NCI-H2029 (cell line): Measurements from ENCODE around the gene TFCP2.

Source experiments
- DNase-seq: peaks from one replicate; lab custom pipeline; 2025; lab: John Stamatoyannopoulos, UW

The TFCP2 gene

GRCh38 chr12:51196547-51196946 is 23.6 kb upstream of the TFCP2 start:
- DNase-seq = no peak

DNA sequence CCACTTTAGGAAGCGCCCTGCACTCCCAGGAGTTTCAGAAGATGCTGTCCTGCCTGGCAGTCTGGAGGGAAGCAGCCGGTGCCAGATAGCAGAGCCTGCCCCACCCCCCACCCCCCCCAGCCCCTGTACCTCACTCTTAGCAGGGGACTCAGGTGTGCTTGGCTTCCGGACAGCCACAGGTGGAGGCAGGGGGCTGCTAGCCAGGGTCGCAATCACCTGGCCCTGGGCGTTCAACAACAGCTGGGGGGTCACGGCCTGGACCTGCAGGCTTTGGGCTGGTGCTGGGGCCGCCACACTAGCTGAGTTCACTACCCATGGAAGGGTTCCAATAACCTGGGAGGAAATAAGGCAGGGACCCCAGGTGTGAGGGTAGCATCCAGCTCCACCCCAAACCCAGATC is 22.9 kb upstream of the TFCP2 start:
- no peak for DNase-seq

GRCh38 chr12:51192284-51192671 is 19.3 kb upstream of the TFCP2 start:
- DNase-seq = no peak

GRCh38 chr12:51191516-51192283 is 18.8 kb upstream of the TFCP2 start:
- DNase-seq = no peak

DNA sequence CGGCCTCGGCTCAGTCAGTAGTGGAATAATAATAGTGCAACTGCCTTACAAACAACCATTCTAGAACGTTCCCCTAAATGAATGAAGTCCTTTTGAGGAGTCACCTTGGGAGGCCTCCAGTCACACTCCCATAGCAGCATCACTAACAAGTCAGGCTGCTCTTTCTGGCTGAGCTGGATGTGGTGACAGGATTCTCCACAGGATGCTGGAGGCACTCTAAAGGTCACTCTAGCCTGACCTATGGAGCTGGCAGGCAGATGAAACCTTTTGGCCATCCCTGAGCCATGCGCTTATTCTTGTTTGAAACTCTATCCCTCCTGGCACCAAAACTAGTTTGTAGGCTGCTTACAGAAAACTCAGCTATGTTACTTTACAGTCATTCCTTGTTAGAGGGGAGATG is 17.9 kb upstream of the TFCP2 start:
- DNase-seq = no peak

DNA sequence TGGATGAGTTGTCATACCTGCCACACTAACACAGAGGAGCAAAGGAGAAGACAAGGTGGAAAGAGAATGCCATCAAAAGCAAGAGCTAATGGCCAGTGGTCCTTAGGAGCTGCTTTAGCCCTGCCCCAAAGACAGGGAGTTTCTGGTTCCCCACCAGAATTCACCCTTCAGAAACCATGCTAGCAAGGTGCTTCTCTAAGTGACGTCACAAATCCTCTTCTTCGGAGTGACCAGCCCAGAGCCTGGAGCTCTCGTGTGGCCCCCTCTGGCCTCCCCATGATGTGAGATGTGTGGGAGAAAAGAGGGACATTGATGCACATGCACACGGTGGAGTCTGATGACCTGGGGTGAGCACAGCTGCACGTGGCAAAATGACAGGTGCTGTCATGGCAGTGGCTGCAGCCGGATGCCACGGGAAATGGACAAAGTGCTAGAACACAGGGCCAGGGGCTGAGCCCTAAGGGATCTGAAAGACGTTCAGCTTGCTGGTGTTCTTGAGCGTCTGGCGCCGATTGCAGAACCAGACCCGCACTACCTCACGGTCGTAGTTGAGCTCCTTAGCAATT is 16.9 kb upstream of the TFCP2 start:
- no peak for DNase-seq

DNA sequence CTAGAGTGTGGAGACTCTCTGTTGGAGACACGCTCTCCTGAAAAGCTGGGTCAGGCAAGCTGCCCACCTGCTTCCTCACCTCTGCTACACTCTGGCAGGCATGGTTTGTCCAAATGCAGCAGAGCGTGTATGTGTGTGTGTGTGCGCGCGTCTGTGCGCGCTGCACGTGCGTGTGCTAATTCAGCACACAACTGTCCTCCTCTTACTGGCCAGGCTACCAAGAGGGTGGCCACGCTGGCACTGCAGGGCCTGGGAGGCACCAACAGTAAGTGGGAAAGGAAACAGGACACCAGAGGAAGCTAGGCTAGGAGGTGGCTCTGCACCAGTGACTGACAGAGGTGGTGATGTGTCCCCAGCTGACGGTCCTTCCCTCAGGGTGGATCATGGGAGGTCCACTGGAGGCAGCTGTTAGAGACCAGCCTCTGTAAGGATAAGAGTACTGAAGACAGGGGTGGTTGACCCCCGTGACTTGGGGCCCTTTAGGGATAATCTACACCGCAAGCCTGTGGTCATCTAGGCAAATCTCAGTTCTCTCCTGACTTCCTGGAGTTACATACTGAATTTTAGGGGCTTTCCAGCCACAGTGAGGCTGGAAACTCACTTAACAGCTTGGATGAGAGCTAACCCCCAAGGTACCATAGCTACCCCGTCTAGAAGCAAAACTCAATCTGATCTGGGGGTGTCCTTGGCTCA is 15.6 kb upstream of the TFCP2 start:
- no peak for DNase-seq

DNA sequence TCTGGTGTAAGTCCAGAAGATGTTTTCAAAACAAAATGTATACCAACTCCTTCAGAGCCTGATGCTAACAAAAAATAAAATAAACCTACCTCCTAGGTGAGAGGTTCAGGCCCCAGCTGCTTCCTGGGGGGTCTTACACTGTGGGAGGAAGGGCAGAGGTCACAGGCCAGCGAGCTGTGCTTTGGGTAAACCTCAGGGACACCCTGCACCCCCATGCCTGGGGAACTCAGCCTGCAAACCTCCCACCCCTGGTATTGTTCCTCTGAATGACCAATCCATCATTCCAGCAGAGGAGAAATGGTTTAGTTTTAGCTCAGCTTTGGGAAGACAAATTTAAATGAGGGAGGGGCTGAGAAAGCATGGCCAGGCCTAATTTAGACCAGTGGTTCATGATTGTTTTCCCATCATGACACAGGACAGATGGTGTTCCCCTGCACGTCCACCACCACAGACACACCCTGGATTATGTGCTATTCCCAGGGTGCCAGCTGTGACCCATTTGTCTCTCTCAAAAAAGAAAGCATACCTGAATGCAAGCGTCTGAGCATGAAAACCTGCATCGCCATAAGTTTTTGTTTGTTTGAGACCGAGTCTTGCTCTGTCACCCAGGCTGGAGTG is 14.5 kb upstream of the TFCP2 start:
- no peak for DNase-seq

- DNase-seq = no peak
Observed at GRCh38 chr12:51186465-51187085, 13.6 kb upstream of the TFCP2 start.

GRCh38 chr12:51185171-51185717 is 12.3 kb upstream of the TFCP2 start:
- DNase-seq = no peak

- DNase-seq = peak; percentile 96
Observed at GRCh38 chr12:51183816-51184215, 10.9 kb upstream of the TFCP2 start.

DNA sequence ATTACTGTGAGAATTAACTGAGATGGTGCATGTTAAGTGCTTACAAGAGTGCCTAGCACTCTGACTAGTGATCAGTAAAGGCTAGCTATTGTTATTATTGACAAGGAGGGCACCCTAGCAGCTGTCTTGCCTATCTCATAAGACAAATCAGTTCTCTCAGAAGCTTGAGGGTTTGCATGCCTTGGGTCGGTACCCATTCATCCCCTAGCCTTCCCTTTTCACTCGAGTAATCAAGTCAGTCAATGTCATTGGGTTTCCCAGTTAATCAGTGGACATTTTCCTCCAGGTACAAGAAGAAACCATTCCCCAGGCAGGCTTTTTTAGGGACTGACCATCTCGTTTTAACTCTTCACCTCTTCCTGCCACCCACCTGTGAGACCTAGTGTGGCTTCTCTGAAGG is 10.4 kb upstream of the TFCP2 start:
- no peak for DNase-seq

DNA sequence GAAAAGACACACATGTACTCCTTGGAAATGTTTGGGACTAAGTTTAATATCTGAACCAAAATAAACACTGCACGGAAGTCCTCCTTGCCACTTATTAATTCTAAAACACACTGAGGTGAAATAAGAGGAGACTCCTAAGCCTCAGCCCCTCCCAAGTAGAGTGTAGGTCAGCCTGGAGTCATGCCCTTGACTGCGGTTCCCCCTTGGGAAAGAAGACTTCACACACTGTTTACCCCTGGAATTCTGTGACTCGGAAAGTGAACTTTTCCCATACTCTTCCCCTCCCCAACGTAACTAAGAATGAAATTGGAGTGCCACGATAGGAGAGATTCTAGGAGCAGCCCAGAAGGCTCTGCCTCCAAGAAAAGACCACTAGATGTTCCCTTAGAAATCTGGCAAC is 8.6 kb upstream of the TFCP2 start:
- DNase-seq = no peak

DNA sequence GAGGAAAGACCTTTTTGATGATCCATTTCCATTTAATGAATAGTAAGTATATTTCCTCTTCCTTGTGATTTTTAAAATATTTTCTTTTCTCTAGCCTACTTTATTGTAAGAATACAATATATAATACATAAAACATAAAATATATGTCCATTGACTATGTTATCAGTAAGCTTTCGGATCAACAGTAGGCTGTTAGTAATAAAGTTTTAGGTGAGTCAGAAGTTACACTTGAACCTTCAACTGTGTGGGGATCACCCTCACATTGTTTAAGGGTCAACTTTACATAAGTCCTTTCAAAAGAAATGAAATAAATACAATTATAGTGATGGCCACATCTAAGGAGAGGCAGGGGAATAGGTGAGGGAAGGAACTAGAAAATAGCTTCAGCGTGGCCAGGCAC is 5.0 kb upstream of the TFCP2 start:
- DNase-seq = no peak

GRCh38 chr12:51174501-51174900 is 1.6 kb upstream of the TFCP2 start:
- DNase-seq = no peak

DNA sequence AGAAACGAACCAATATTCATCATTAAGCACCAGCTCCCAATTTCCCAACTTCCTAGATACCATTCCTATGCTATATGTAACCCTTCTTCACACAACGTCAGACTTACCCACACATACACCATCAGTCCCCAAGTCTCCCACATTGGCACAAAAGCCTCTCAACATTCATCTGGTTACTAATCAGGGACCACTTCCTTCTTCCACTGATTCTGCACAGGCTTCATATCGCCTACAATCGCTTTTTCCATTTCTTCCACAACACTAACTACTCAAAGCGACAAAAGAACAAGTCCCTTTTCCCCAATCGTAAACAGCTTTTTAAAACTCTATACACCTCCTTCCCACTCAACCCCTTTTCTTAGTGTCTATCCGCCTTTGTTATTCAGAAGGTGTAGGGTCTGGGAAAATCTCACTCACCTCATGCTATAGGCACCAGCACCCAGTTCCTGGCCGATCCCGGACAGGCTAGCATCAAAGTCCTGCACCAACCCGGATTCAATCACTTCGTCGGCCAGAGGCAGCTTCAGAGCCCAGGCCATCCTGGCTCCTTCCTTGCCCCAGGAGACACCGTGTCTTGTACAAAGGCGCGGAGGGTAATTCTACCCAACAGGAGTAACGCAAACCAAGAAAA is 936 bp downstream of the TFCP2 start:
- no peak for DNase-seq

DNA sequence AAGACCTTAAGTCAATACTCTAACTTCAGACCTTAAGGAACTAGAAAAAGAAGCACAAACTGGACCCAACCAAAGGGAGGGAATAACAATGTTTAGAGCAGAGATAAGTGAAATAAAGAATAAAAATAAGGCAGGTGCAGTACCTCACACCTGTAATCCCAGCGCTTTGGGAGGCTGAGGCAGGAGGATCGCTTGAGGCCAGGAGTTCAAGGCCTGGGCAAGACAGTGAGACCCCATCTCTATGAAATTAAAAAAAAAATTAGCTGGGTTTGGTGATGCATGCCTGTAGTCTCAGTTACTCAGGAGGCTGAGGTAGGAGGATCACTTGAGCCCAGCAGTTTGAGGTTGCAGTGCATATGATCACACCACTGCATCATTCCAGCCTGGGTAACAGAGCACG is 9.1 kb downstream of the TFCP2 start:
- no peak for DNase-seq

DNA sequence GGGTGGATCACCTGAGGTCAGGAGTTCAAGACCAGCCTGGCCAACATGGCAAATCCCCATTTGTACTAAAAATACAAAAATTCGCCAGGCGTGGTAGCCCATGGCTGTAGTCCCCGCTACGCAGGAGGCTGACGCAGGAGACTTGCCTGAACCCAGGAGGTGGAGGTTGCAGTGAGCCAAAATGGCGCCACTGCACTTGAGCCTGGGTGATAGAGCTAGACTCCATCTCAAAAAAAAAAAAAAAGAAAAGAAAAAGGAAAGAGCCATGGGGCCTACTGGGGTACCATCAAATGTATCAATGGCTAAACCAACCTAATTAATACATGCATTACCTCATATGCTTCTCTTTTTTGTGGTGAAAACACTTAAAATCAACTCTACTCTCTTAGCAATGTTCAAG is 10.7 kb downstream of the TFCP2 start:
- no peak for DNase-seq

DNA sequence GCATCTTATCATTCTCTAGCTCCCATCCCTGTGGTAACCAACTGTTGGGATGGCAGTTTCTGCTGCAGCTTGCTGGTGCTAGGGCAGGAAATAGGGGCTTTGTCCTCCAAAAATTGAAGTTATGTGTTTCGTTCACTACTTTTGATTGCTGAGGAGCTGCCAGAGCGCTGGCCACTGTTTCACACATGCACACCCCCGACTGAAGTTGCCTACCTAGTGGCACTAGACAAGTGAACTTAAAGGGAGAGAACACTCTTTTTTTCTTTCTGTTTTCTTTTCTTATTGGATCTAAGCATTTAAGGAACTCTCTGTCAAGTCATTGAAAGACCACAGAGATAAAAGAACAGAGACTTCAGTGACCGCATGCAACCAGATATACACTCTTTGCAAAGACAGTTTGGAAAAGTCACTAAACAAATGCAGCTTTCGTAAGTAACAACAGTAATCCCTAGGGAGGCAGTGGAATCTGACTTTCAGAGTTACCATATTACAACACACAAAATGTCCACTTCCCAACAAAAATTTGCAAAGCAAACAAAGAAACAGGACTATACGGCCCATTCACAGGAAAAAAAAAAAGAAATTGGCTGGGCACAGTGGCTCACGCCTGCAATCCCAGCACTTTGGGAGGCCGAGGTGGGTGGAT is 12.0 kb downstream of the TFCP2 start:
- no peak for DNase-seq

GRCh38 chr12:51156245-51156765 is 16.6 kb downstream of the TFCP2 start:
- DNase-seq = no peak

DNA sequence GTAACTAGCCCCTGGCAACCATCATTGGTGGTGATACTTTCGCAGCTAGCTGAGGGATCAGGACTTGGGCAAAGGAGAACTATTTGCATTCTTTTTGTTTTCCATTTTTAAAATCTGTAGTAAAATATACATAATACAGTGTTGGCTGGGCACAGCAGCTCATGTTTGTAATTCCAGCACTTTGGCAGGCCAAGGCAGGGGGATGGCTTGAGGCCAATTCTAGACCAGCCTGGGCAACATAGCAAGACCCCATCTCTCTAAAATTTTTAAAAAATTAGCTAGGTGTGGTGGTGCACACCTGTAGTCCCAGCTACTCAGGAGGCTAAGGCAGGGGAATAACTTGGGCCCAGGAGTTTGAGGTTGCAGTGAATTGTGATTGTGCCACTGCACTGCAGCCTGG is 20.0 kb downstream of the TFCP2 start:
- no peak for DNase-seq
